Skin epidermis (tissue), 12 donors: Measurements from ENCODE around the gene RCSD1.

Source experiments
- H3K27ac ChIP-seq, 21 experiments: fragments of 200-600 bp; sonication (generic) in 11 of 21; one replicate each; pipeline ENCODE4 v1.5.0; 2020; ENCODE audit warnings: mild to moderate bottlenecking in 3 of 21, inconsistent platforms in 2 of 21, moderate library complexity in 2 of 21
- H3K4me3 ChIP-seq, 7 experiments: fragments of 200-600 bp; sonication (generic) in 2 of 7; one replicate each; pipeline ENCODE4 v1.5.0; 2020; ENCODE audit warnings: inconsistent platforms in 2 of 7, mild to moderate bottlenecking in 2 of 7, moderate library complexity in 1 of 7

The RCSD1 gene

DNA sequence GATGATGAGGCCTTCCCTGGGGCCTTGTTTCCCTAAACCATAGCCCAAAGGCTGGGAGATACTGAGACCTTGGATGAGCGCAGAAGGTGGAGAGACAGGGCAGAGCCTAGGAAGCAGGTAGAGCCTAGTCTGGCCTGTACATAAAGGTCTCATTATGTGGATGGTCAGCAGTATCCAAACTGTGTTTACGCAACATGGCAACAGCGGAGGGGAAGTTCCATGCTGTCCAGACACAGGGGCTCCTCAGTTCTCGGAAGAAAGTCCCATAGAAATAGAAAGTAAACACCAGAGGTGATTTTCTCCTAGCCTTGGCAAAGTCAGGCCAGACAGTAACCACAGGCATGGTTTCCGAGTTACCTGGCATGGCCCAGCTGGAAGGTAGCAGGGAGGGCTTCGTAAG, 49.7 kb downstream of the RCSD1 start:
- Histone ChIP-seq H3K4me3 (no peak overlapping the region), H3K27ac (peak overlapping the region in 1 of 21 experiments; percentile 36)

GRCh38 chr1:167681024-167681423, 51.0 kb downstream of the RCSD1 start:
- Histone ChIP-seq H3K27ac (no peak overlapping the region), H3K4me3 (no peak overlapping the region)

DNA sequence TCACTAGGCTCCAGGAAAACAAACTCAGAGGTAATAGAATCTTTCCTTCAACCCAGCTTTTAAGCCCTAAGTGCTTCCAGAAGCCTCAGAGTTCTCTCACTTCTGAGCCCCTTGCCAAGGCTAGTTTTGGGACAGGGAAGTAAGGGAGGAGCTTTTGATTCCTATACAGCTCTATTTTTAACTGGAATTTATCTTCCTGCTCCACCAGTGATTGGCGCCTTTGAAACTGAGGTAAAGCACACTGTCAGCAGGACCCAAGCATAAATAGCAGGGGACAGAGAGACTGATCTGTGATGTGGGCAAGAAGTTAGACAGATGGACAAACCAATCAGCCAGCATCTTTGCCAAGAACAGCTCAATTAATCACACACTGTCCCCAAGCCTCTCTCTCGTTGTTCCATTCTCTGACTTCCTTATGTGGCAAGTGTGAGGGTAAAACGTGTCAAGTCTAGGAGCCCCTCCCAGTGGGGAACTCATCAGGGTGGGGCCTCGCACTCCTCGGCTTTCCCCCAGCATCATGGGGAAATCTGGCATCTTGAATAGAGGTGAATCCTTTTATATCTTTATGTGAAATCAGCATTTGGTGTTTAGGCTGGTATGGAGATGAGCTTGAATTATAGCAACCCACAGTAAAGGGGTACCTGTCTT, 51.5 kb downstream of the RCSD1 start:
- H3K27ac ChIP-seq = no peak overlapping the region
- no peak overlapping the region for H3K4me3 ChIP-seq

GRCh38 chr1:167683226-167683625, 53.2 kb downstream of the RCSD1 start:
- no peak overlapping the region for H3K4me3 ChIP-seq
- H3K27ac ChIP-seq = peak overlapping the region in 2 of 21 experiments; percentile 6 to 19

- peak overlapping the region in 2 of 21 experiments; percentile 6 to 8 for H3K27ac ChIP-seq
- H3K4me3 ChIP-seq = no peak overlapping the region
Measured at GRCh38 chr1:167683641-167684502, 53.8 kb downstream of the RCSD1 start.

DNA sequence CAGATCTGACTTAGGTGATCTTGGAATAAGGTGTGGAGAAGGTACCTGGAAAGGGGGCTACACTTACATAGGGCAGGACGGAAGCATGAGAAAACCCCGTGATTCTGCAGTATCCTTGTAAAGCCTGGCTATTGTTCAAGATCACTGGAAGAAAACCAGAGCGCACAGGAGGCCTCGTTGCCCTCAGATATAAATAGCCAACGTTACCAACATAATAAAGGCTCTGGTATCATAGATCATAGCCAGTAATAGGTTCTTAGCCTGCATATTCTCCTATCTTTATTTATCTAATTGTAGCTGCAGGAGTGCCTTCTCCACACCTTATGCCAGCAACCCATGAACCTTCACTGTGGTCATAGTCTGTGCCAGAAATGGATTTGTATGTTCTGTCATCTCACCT, 55.8 kb downstream of the RCSD1 start:
- no peak overlapping the region for H3K27ac ChIP-seq
- H3K4me3 ChIP-seq = no peak overlapping the region

DNA sequence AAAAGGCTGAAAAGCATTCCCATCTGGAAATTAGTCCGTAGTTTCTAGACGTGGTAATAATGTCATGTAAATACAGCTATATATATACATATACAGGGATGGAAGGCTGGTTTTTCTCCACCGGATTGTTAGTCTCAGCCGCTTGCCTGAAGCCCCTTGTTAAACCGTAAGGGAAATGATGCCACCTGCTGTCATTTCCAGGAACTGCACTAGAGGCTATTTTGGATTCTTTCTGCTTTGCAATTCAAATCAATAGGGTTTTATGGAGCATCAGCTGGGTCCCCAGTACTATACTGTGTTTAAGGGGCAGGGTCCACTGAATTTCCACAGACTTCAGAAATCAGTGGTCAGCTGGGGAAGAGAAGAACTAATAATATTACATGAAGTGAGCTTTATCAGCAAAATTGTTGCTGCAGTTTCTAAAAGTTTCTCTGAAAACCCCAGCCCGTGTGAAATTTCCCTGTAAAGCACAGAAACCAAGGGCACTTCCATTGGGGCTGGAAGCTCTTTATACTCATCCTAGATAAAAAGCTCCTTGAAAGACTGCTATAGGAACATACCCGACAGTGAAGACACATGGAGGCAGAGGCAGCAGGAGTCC, 58.0 kb downstream of the RCSD1 start:
- no peak overlapping the region for H3K4me3 ChIP-seq
- peak overlapping the region in 1 of 21 experiments; percentile 57 for H3K27ac ChIP-seq

- H3K4me3 ChIP-seq = no peak overlapping the region
Measured at GRCh38 chr1:167689567-167689920, 59.5 kb downstream of the RCSD1 start.

GRCh38 chr1:167690053-167690452, 60.0 kb downstream of the RCSD1 start:
- Histone ChIP-seq H3K4me3 (no peak overlapping the region), H3K27ac (no peak overlapping the region)

More at GRCh38 chr1:167689567-167689920, 59.5 kb downstream of the RCSD1 start:
- H3K27ac ChIP-seq = no peak overlapping the region

- Histone ChIP-seq H3K4me3 (no peak overlapping the region), H3K27ac (no peak overlapping the region)
Measured at GRCh38 chr1:167693425-167694045, 63.5 kb downstream of the RCSD1 start.

GRCh38 chr1:167694691-167695090, 64.7 kb downstream of the RCSD1 start:
- H3K4me3 ChIP-seq = no peak overlapping the region
- no peak overlapping the region for H3K27ac ChIP-seq

DNA sequence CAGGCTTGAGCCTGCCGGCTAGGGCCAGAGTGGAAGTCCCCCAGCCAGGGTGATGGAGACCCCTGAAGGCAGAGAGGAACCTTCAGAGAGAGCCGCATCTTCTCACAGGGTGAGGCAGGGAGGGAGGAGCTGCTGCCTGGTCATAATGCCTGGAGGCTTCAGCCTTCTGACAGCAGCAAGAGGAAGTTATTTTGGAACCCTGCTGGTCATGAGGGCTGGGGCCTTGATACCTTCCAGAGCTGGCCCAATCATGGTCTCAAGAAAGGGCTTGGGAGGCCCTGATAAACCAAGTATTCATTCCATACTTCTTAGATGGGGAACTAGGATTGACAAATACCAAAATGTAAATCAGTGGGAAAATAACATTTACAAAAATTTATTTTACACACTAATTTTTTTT, 65.1 kb downstream of the RCSD1 start:
- no peak overlapping the region for H3K27ac ChIP-seq

GRCh38 chr1:167695756-167696561, 65.9 kb downstream of the RCSD1 start:
- H3K27ac ChIP-seq = no peak overlapping the region
- no peak overlapping the region for H3K4me3 ChIP-seq

More for the DNA sequence above, 65.1 kb downstream of the RCSD1 start:
- H3K4me3 ChIP-seq = no peak overlapping the region

DNA sequence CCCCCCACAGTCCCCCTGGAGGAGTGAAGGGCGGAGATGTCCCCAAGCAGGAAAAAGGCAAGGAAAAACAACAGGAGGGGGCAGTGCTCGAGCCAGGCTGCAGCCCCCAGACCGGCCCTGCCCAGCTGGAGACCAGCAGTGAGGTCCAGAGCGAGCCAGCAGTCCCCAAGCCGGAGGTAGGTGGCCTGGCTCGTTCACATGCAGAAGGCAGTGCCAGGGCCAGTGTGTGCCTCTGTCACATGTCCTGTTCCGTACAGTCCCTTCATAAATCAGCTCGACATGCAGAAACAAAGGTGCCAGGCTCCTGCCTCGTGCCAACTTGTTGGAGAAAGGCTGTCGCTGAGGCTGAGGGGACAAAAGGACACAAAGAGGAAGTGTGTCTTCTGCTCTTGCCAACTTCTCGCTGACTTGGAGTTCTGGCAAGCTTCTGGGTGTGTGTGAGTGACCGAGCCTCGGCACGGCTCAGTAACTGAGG, 67.7 kb downstream of the RCSD1 start:
- peak overlapping the region in 1 of 21 experiments; percentile 7 for H3K27ac ChIP-seq
- no peak overlapping the region for H3K4me3 ChIP-seq

DNA sequence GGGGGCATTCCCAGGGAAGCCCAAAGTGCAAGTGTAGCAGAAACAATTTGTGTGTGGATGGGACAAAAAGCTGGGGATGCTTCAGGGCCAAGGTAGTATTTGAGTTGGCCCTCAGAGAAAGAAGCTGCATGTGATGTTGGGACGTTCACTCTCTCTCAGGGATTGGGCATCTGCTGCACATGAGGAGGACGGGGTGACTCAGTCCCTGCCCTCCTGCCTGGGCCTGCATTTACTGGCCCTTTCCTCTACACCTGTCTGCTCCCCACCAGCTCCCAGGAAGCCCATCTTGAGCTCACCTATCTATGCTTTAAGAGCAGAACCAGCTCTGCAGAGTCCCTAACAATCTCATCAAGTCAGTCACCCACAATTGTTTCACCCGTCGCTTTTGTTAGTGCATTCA, 68.3 kb downstream of the RCSD1 start:
- Histone ChIP-seq H3K27ac (no peak overlapping the region), H3K4me3 (no peak overlapping the region)

DNA sequence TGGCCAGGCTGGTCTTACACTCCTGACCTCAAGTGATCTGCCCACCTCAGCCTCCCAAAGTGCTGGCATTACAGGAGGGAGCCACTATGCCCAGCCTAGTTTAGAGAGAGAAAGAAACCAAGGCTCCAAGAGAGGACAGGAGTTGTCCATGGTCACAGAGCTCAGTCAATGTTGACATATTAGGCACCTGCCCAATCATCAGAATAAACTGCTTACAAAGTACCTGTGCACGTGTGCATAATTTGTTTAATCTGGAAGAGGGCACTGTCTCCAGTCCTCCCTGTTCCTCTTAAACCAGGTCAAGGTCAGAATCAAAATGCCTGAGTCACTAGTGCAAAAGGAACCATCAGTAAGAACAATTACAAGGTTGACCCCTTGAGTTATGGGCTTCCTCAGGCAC, 71.5 kb downstream of the RCSD1 start:
- no peak overlapping the region for H3K27ac ChIP-seq
- H3K4me3 ChIP-seq = no peak overlapping the region

DNA sequence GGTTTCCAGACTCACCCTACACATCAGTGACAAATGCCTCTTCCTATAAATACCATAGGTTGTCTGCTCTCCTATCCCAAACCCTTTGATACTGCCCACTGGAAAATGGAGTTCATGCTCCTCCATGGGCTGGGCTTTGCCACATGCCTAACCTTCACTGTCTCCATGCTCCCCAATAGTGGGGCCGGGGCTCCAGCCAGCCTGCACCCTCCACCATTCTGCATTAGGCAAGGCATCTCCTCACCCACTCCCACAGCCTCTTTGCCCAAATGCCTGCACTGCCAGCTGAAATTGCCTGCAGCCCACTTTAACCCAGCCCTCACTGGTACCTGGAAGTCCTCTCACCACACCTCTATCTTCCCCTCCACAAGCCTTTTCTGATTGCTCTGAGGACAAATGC, 73.5 kb downstream of the RCSD1 start:
- no peak overlapping the region for H3K27ac ChIP-seq
- no peak overlapping the region for H3K4me3 ChIP-seq

- Histone ChIP-seq H3K27ac (no peak overlapping the region), H3K4me3 (no peak overlapping the region)
Measured at GRCh38 chr1:167704715-167705114, 74.7 kb downstream of the RCSD1 start.

DNA sequence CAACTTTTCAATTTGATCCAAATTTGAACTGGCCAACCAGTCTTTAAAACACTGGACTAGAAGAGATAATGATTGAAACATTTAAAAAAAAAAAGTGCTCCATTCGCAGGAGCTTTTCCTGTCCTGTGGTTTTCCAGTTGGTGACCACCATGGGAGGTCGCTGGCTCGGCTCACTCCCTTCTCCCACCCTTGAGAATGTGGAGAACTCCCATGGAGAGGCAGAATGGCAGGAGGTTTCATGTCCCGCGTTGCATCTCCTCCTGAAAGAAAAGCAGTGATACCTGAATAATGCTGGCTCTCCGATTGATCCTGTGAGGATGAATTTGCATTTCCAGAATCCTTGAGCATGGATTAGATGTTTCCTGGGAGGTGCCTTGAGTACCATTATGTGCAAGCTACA, 75.2 kb downstream of the RCSD1 start:
- Histone ChIP-seq H3K4me3 (no peak overlapping the region), H3K27ac (no peak overlapping the region)

GRCh38 chr1:167706363-167706762, 76.3 kb downstream of the RCSD1 start:
- no peak overlapping the region for H3K4me3 ChIP-seq
- no peak overlapping the region for H3K27ac ChIP-seq
